ENCODE results near the gene PNISR. TPM values are rescaled to one million over a fixed set of nuclear protein-coding genes. Genes with fewer than 3 reads are reported as not detected.

The PNISR gene
- total RNA-seq, 1 experiment from 2014 or later: 69.5 TPM

- H3K27me3 Mint-ChIP-seq (ENCODE audit: insufficient read depth, unreplicated experiment): no peaks in the 10 kb centered on the region
- no peak for DNase-seq
- peak overlapping the region; percentile 97 for H3K4me3 Mint-ChIP-seq (ENCODE audit: unreplicated experiment)
- no TSS peak for BruUV-seq (replicated peaks)
- H3K9me3 Mint-ChIP-seq (ENCODE audit: unreplicated experiment): no peaks in the 10 kb centered on the region
- peaks cover 40% of the 10 kb centered on the region for H3K36me3 Mint-ChIP-seq (ENCODE audit: insufficient read depth, unreplicated experiment)
- peaks cover 8% of the 10 kb centered on the region for H3K4me1 Mint-ChIP-seq (ENCODE audit: low read depth, unreplicated experiment)
- intact Hi-C loops (cut with micrococcal nuclease; ENCODE audit: unreplicated experiment): loop anchor here (5.0 kb wide), 1 partner anchor 144 kb away; no protein-coding TSS in a partner anchor
- Histone ChIP-seq H3K36me3 (ENCODE audit: control insufficient read depth, insufficient read depth, low read length) (no peaks in the 10 kb centered on the region), H3K4me3 (ENCODE audit: low read depth, low read length) (peak overlapping the region; percentile 66), H3K9me3 (no peaks in the 10 kb centered on the region), H3K4me1 (peaks cover 13% of the 10 kb centered on the region), H3K27me3 (replicated peaks; ENCODE audit: control insufficient read depth, insufficient read depth, low read length) (no peaks in the 10 kb centered on the region)
- no peak for TF ChIP-seq CTCF (IDR thresholded peaks at IDR 0.05; ENCODE audit: insufficient read depth in 1 of 2, low read depth in 1 of 2, low read length in 1 of 2, severe bottlenecking in 1 of 2, unreplicated experiment in 1 of 2)
- CTCF ChIA-PET: interaction anchor here (0.9 kb wide), 1 partner anchor 33 kb away, joined by 4 read pairs; the partner anchor contains the start of gene COQ3
- H3K27ac Mint-ChIP-seq (ENCODE audit: unreplicated experiment): peak overlapping the region; percentile 99
- POLR2A ChIA-PET: interaction anchor here (0.7 to 1.3 kb wide), 2 partner anchors 30 to 33 kb away, joined by 3 to 9 read pairs; partner anchors contain the start of gene COQ3
Measured at GRCh38 chr6:99426451-99426757, 1.3 kb upstream of the PNISR start.

GRCh38 chr6:99425647-99426450 lies 741 bp upstream of the PNISR start:
- intact Hi-C loops (cut with micrococcal nuclease; ENCODE audit: unreplicated experiment): loop anchor here (1.0 to 5.0 kb wide), 6 partner anchors 33 to 144 kb away; partner anchors contain the start of genes CCNC and USP45
- peak; percentile 28 to 69 for TF ChIP-seq CTCF (IDR thresholded peaks at IDR 0.05; ENCODE audit: insufficient read depth in 1 of 2, low read depth in 1 of 2, low read length in 1 of 2, severe bottlenecking in 1 of 2, unreplicated experiment in 1 of 2)

GRCh38 chr6:99424022-99424421 lies 1.1 kb downstream of the PNISR start:
- no TSS peak for BruUV-seq (replicated peaks)
- no peak for DNase-seq
- CTCF ChIA-PET: interaction anchor here (1.2 kb wide), 1 partner anchor 30 kb away, joined by 5 read pairs; the partner anchor contains the start of gene COQ3
- Mint-ChIP-seq H3K9me3 (ENCODE audit: unreplicated experiment) (no peaks in the 10 kb centered on the region), H3K27me3 (ENCODE audit: insufficient read depth, unreplicated experiment) (no peaks in the 10 kb centered on the region), H3K4me1 (ENCODE audit: low read depth, unreplicated experiment) (peaks cover 8% of the 10 kb centered on the region), H3K27ac (ENCODE audit: unreplicated experiment) (no peak overlapping the region), H3K4me3 (ENCODE audit: unreplicated experiment) (peak overlapping the region; percentile 97), H3K36me3 (ENCODE audit: insufficient read depth, unreplicated experiment) (peaks cover 40% of the 10 kb centered on the region)
- Histone ChIP-seq H3K4me1 (peaks cover 13% of the 10 kb centered on the region), H3K9me3 (no peaks in the 10 kb centered on the region), H3K36me3 (ENCODE audit: control insufficient read depth, insufficient read depth, low read length) (no peaks in the 10 kb centered on the region), H3K27me3 (replicated peaks; ENCODE audit: control insufficient read depth, insufficient read depth, low read length) (no peaks in the 10 kb centered on the region), H3K4me3 (ENCODE audit: low read depth, low read length) (peak overlapping the region; percentile 73)
- POLR2A ChIA-PET: interaction anchor here (0.5 to 1.1 kb wide), 3 partner anchors 30 to 489 kb away, joined by 3 to 17 read pairs (median 4); partner anchors contain the start of genes CCNC and COQ3
- TF ChIP-seq CTCF (IDR thresholded peaks at IDR 0.05; ENCODE audit: insufficient read depth in 1 of 2, low read depth in 1 of 2, low read length in 1 of 2, severe bottlenecking in 1 of 2, unreplicated experiment in 1 of 2): no peak
- intact Hi-C loops (cut with micrococcal nuclease; ENCODE audit: unreplicated experiment): no loop called here

More at GRCh38 chr6:99425647-99426450, 741 bp upstream of the PNISR start:
- POLR2A ChIA-PET: interaction anchor here (0.7 to 1.3 kb wide), 3 partner anchors 11 to 32 kb away, joined by 3 to 9 read pairs (median 3); partner anchors contain the start of gene COQ3
- peak overlapping the region; percentile 97 for H3K4me3 Mint-ChIP-seq (ENCODE audit: unreplicated experiment)
- peak; percentile 89 to 91 for DNase-seq
- CTCF ChIA-PET: interaction anchor here (0.9 to 1.4 kb wide), 3 partner anchors 32 to 95 kb away, joined by 4 to 8 read pairs (median 5); partner anchors contain the start of gene COQ3
- no peaks in the 10 kb centered on the region for H3K27me3 Mint-ChIP-seq (ENCODE audit: insufficient read depth, unreplicated experiment)
- peaks cover 40% of the 10 kb centered on the region for H3K36me3 Mint-ChIP-seq (ENCODE audit: insufficient read depth, unreplicated experiment)
- BruUV-seq (replicated peaks): TSS peak; percentile 52
- peaks cover 8% of the 10 kb centered on the region for H3K4me1 Mint-ChIP-seq (ENCODE audit: low read depth, unreplicated experiment)
- peak overlapping the region; percentile 66 for H3K4me3 ChIP-seq (ENCODE audit: low read depth, low read length)
- H3K27me3 ChIP-seq (replicated peaks; ENCODE audit: control insufficient read depth, insufficient read depth, low read length): no peaks in the 10 kb centered on the region
- H3K36me3 ChIP-seq (ENCODE audit: control insufficient read depth, insufficient read depth, low read length): no peaks in the 10 kb centered on the region
- H3K9me3 Mint-ChIP-seq (ENCODE audit: unreplicated experiment): no peaks in the 10 kb centered on the region
- H3K9me3 ChIP-seq: no peaks in the 10 kb centered on the region
- H3K4me1 ChIP-seq: peaks cover 13% of the 10 kb centered on the region
- peak overlapping the region; percentile 99 for H3K27ac Mint-ChIP-seq (ENCODE audit: unreplicated experiment)

Data from Caco-2 (cell line).